Ishikawa (cell line): ENCODE results near the gene DAD1.

ENCODE experiments used
- CEBPB ChIP-seq: IDR thresholded peaks from 2 replicates; pipeline ENCODE4 v1.6.1; 2012
- CREB1 ChIP-seq: IDR thresholded peaks from 2 replicates; pipeline ENCODE4 v1.6.1; 2012; ENCODE audit warnings: low read depth
- EGR1 ChIP-seq: IDR thresholded peaks from 2 replicates; pipeline ENCODE4 v1.6.1; 2012
- EP300 ChIP-seq: IDR thresholded peaks from 2 replicates; pipeline ENCODE4 v1.6.1; 2012; ENCODE audit warnings: borderline replicate concordance
- FOXM1 ChIP-seq: IDR thresholded peaks from 2 replicates; pipeline ENCODE4 v1.6.1; 2012; ENCODE audit warnings: low read depth, borderline replicate concordance
- MAX ChIP-seq: IDR thresholded peaks from 2 replicates; pipeline ENCODE4 v1.6.1; 2012
- NFIC ChIP-seq: IDR thresholded peaks from 2 replicates; pipeline ENCODE4 v1.6.1; 2012
- RAD21 ChIP-seq: IDR thresholded peaks from 2 replicates; pipeline ENCODE4 v1.6.1; 2012; ENCODE audit warnings: low read depth
- REST ChIP-seq: IDR thresholded peaks from 2 replicates; pipeline ENCODE4 v1.6.1; 2012; ENCODE audit warnings: low read depth, mild to moderate bottlenecking
- TAF1 ChIP-seq: IDR thresholded peaks from 2 replicates; pipeline ENCODE4 v1.6.1; 2012; ENCODE audit warnings: low read depth, mild to moderate bottlenecking
- TCF12 ChIP-seq: IDR thresholded peaks from 2 replicates; pipeline ENCODE4 v1.6.1; 2012; ENCODE audit warnings: low read depth
- TEAD4 ChIP-seq: IDR thresholded peaks from 2 replicates; pipeline ENCODE4 v1.6.1; 2012
- USF1 ChIP-seq: IDR thresholded peaks from 2 replicates; pipeline ENCODE4 v1.6.1; 2012
- YY1 ChIP-seq: IDR thresholded peaks from 2 replicates; pipeline ENCODE4 v1.6.1; 2012; ENCODE audit warnings: low read depth
- ZBTB7A ChIP-seq: IDR thresholded peaks from 2 replicates; pipeline ENCODE4 v1.6.1; 2012; ENCODE audit warnings: low read depth

DAD1 gene

GRCh38 chr14:22589096-22589839 is at the start of gene DAD1:
DAD1 (minus strand) TSS chr14:22589224; CDS start chr14:22589157, 67 bp downstream.
- TF ChIP-seq USF1 = peak; percentile 85
- no peak for TF ChIP-seq TEAD4
- TF ChIP-seq YY1 = peak; percentile 51; the same call in 1 of the 2 replicates
- 0 out of 2 replicates have a peak, but pooled peaks have one; percentile 25 for TF ChIP-seq CREB1
- TF ChIP-seq RAD21 = no peak
- peak; percentile 50 for TF ChIP-seq MAX
- peak; percentile 60; the same call in 1 of the 2 replicates for TF ChIP-seq TAF1

- TF ChIP-seq EGR1 = no peak
- TF ChIP-seq USF1 = no peak
- TF ChIP-seq CREB1 = no peak
- TF ChIP-seq TCF12 = no peak
- TF ChIP-seq CEBPB = no peak
- TF ChIP-seq ZBTB7A = no peak
- TF ChIP-seq EP300 = no peak
- no peak for TF ChIP-seq RAD21
- no peak for TF ChIP-seq FOXM1
- TF ChIP-seq TAF1 = no peak
- no peak for TF ChIP-seq REST
- no peak for TF ChIP-seq MAX
- TF ChIP-seq NFIC = no peak
- no peak for TF ChIP-seq YY1
- TF ChIP-seq TEAD4 = no peak
Observed at GRCh38 chr14:22634233-22634900, 45.3 kb upstream of the DAD1 start.

GRCh38 chr14:22630486-22630885 is 41.5 kb upstream of the DAD1 start:
- TF ChIP-seq REST (no peak), EP300 (no peak), MAX (no peak), EGR1 (no peak), YY1 (no peak), TCF12 (no peak), FOXM1 (no peak), CREB1 (no peak), RAD21 (no peak), CEBPB (no peak), NFIC (no peak), USF1 (no peak), ZBTB7A (no peak), TEAD4 (no peak), TAF1 (no peak)

GRCh38 chr14:22630066-22630465 is 41.0 kb upstream of the DAD1 start:
- no peak for TF ChIP-seq FOXM1
- TF ChIP-seq USF1 = no peak
- TF ChIP-seq RAD21 = no peak
- no peak for TF ChIP-seq ZBTB7A
- TF ChIP-seq TEAD4 = no peak
- TF ChIP-seq CEBPB = no peak
- TF ChIP-seq REST = no peak
- no peak for TF ChIP-seq YY1
- no peak for TF ChIP-seq CREB1
- no peak for TF ChIP-seq EGR1
